Head of caudate nucleus (tissue), 42 donors: ENCODE results near the gene SCLT1.

Source experiments
- DNase-seq, 42 donors: peaks; one replicate each; pipeline versions ENCODE4 v3.0.0 to v3.0.0-alpha.2; 2020 to 2021; ENCODE audit warnings: mixed read lengths in 7 of 42
- intact Hi-C: fragments of 100-400 bp; cut with DNase I; formaldehyde crosslinking; loops from one replicate; pipeline ENCODE4 v1.15.0; 2022

Gene SCLT1

GRCh38 chr4:128858879-128859671, 234.3 kb downstream of the SCLT1 start:
- intact Hi-C loops, result no loop called here
- DNase-seq, result no peak

GRCh38 chr4:128856246-128856645, 237.1 kb downstream of the SCLT1 start:
- no peak for DNase-seq
- intact Hi-C loops, result no loop called here

GRCh38 chr4:128855621-128856020, 237.7 kb downstream of the SCLT1 start:
- intact Hi-C loops, result no loop called here

GRCh38 chr4:128854433-128854832, 238.9 kb downstream of the SCLT1 start:
- DNase-seq, result no peak
- intact Hi-C loops, result no loop called here

More at GRCh38 chr4:128855621-128856020, 237.7 kb downstream of the SCLT1 start:
- DNase-seq, result no peak

- intact Hi-C loops, result no loop called here
- no peak for DNase-seq
Observed at GRCh38 chr4:128853741-128854140, 239.6 kb downstream of the SCLT1 start.

- intact Hi-C loops, result no loop called here
- DNase-seq, result no peak
Observed at GRCh38 chr4:128850252-128850651, 243.1 kb downstream of the SCLT1 start.

GRCh38 chr4:128848461-128848860, 244.9 kb downstream of the SCLT1 start:
- intact Hi-C loops, result no loop called here
- DNase-seq, result no peak

GRCh38 chr4:128847082-128847724, 246.1 kb downstream of the SCLT1 start:
- intact Hi-C loops, result no loop called here
- peak in 1 of 42 donors; percentile 14 for DNase-seq

- DNase-seq, result no peak
- intact Hi-C loops, result no loop called here
Observed at GRCh38 chr4:128846063-128846462, 247.3 kb downstream of the SCLT1 start.

- peak in 21 of 42 donors; percentile 8 to 65 (median 39) for DNase-seq
- intact Hi-C loops, result no loop called here
Observed at GRCh38 chr4:128844931-128845330, 248.4 kb downstream of the SCLT1 start.

- no peak for DNase-seq
- intact Hi-C loops, result no loop called here
Observed at GRCh38 chr4:128841402-128841801, 251.9 kb downstream of the SCLT1 start.

GRCh38 chr4:128840711-128841318, 252.5 kb downstream of the SCLT1 start:
- no peak for DNase-seq
- intact Hi-C loops, result no loop called here

- DNase-seq, result no peak
- intact Hi-C loops, result no loop called here
Observed at GRCh38 chr4:128837679-128838078, 255.7 kb downstream of the SCLT1 start.

- intact Hi-C loops, result no loop called here
Observed at GRCh38 chr4:128837198-128837597, 256.1 kb downstream of the SCLT1 start.

GRCh38 chr4:128835498-128836222, 257.7 kb downstream of the SCLT1 start:
- intact Hi-C loops, result no loop called here

More at GRCh38 chr4:128837198-128837597, 256.1 kb downstream of the SCLT1 start:
- DNase-seq, result no peak

More at GRCh38 chr4:128835498-128836222, 257.7 kb downstream of the SCLT1 start:
- peak in 32 of 42 donors; percentile 14 to 64 (median 38) for DNase-seq
